ENCODE data around the gene DNAH10.

DNA sequence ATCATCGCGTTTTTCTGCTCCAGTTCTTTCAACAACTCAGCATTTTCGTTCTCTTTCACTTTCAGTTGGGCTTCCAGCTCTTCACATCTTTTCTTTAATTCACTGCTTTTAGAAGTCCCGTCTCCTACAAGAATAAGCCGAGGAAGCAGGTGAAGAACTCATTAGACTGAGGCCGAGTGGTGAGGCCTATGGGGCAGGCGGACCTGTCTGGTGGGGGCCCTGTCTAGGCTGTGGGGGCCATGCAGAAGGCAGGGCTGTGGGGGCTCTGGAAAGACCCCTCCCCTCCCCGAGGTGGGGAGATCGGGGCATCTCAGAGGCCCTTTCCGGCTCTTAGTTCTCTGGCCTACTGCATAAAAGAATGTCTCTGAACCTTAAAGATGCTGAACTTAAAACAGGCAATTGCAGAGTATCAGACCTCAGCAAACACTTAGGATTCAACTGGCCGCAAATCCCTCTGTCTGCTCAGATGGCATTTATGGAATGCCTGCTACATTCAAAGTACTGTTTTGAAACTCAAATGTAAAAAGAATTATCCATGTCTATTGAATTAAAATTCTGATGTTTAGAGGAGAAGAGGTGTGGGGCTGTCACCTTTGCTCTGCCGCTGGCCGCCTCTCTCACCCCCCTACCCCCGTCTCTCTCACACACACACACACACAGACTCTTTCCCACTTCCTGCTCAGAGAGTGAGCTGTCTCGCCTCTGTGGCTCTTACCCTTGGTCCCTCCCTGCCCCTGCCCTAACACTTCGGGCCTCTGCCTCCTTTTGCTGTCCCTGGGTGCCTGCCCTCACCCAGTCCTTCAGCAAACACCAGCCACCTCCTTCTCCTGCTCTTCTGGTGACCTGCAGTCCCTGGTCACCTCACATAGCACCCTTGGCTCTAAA lies 175.8 kb downstream of the DNAH10 start:
- TF ChIP-seq, protein P1, sequence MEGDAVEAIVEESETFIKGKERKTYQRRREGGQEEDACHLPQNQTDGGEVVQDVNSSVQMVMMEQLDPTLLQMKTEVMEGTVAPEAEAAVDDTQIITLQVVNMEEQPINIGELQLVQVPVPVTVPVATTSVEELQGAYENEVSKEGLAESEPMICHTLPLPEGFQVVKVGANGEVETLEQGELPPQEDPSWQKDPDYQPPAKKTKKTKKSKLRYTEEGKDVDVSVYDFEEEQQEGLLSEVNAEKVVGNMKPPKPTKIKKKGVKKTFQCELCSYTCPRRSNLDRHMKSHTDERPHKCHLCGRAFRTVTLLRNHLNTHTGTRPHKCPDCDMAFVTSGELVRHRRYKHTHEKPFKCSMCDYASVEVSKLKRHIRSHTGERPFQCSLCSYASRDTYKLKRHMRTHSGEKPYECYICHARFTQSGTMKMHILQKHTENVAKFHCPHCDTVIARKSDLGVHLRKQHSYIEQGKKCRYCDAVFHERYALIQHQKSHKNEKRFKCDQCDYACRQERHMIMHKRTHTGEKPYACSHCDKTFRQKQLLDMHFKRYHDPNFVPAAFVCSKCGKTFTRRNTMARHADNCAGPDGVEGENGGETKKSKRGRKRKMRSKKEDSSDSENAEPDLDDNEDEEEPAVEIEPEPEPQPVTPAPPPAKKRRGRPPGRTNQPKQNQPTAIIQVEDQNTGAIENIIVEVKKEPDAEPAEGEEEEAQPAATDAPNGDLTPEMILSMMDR (IDR thresholded peaks at IDR 0.05; ENCODE audit: low read length): no peak
- TF ChIP-seq EZH2 (IDR thresholded peaks at IDR 0.05; ENCODE audit: borderline replicate concordance, low read length): no peak
